HCT116 (cell line): ENCODE results near the gene TACR2. TPM values are rescaled to one million over a fixed set of nuclear protein-coding genes. Genes with fewer than 3 reads are reported as not detected.

ENCODE experiments used
- ATAC-seq: fragments of 200-7000 bp; cut with Tn5 transposase; 2 replicates; pipeline ENCODE4 v1.9.1; 2020; ENCODE audit warnings: mild to moderate bottlenecking, moderate library complexity
- BruUV-seq: library from RNA; stranded (reverse); fragments of 400-500 nt; replicated peaks from 2 replicates; lab custom pipeline; 2021; lab: Mats Ljungman, UMichigan
- CTCF ChIA-PET: fragments of 300-600 bp; sonication (Branson Sonifier 250); formaldehyde crosslinking; loops from one replicate; lab custom pipeline; 2021; ENCODE audit warnings: antibody characterized with exemption; lab: Charles Lee
- POLR2A ChIA-PET: fragments of 300-600, 350-600 bp; sonication (Branson Sonifier 250); formaldehyde crosslinking; loops from one replicate; lab custom pipeline; 2021; ENCODE audit warnings: antibody characterized with exemption; lab: Charles Lee
- RAD21 ChIA-PET, 2 experiments: fragments of 300-600 bp; sonication (Branson Sonifier 250); formaldehyde crosslinking; loops; one replicate each; lab custom pipeline; 2023; ENCODE audit warnings: low total read pairs in 2 of 2; ENCODE audit not compliant: uncharacterized antibody in 2 of 2, unreplicated experiment in 2 of 2, low non-redundant PET in 1 of 2; lab: Charles Lee
- DNase-seq: peaks from one replicate; pipeline ENCODE4 v3.0.0-alpha.2; 2010; ENCODE audit warnings: low read depth, low spot score
- H2AFZ ChIP-seq: fragments of 200-600 bp; shearing (Covaris generic), sonication (generic); 2 replicates; pipeline ENCODE4 v1.6.1; 2017; ENCODE audit warnings: low read depth, mixed run types, mixed read lengths, antibody characterized with exemption, low read length; ENCODE audit not compliant: poor library complexity, severe bottlenecking
- H3K27ac ChIP-seq: 2 replicates; pipeline ENCODE4 v1.5.1; 2012; ENCODE audit warnings: low read depth, low read length
- H3K27me3 ChIP-seq: fragments of 200-600 bp; sonication (generic); 2 replicates; pipeline ENCODE4 v1.6.1; 2016; ENCODE audit warnings: mixed run types, low read length, mixed read lengths; ENCODE audit not compliant: insufficient read depth
- H3K36me3 ChIP-seq, 2 experiments: fragments of 200-500 bp in 1 of 2; fragments of 200-600 bp in 1 of 2; sonication (Bioruptor generic) in 1 of 2; sonication (generic) in 1 of 2; 2 replicates each; pipeline versions ENCODE4 v1.5.1 to v1.6.1; 2014 to 2016; ENCODE audit warnings: low read length in 2 of 2, inconsistent platforms in 1 of 2, mixed read lengths in 1 of 2, mixed run types in 1 of 2; ENCODE audit not compliant: insufficient read depth in 2 of 2, control insufficient read depth in 1 of 2
- H3K4me1 ChIP-seq, 2 experiments: fragments of 200-600 bp in 1 of 2; sonication (generic) in 1 of 2; 2 replicates each; pipeline versions ENCODE4 v1.5.1 to v1.6.1; 2012 to 2017; ENCODE audit warnings: low read length in 2 of 2, inconsistent platforms in 1 of 2, mild to moderate bottlenecking in 1 of 2, mixed read lengths in 1 of 2, mixed run types in 1 of 2, moderate library complexity in 1 of 2; ENCODE audit not compliant: insufficient read depth in 2 of 2, control insufficient read depth in 1 of 2
- H3K4me2 ChIP-seq: fragments of 200-600 bp; sonication (generic); 2 replicates; pipeline ENCODE4 v1.6.1; 2017; ENCODE audit warnings: mixed run types, low read length, mixed read lengths
- H3K4me3 ChIP-seq, 2 experiments: fragments of 200-600 bp in 1 of 2; sonication (generic) in 1 of 2; replicated peaks in 1 of 2; 2 replicates each; pipeline ENCODE4 v1.5.1; 2011 to 2016; ENCODE audit warnings: low read length in 2 of 2, control low read depth in 1 of 2, low read depth in 1 of 2, mild to moderate bottlenecking in 1 of 2, mixed read lengths in 1 of 2, mixed run types in 1 of 2
- H3K79me2 ChIP-seq: fragments of 200-600 bp; sonication (generic); 2 replicates; pipeline ENCODE4 v1.6.1; 2017; ENCODE audit warnings: mild to moderate bottlenecking, mixed run types, low read length, moderate library complexity, mixed read lengths; ENCODE audit not compliant: insufficient read depth
- H3K9ac ChIP-seq: fragments of 200-600 bp; sonication (generic); 2 replicates; pipeline ENCODE4 v1.6.1; 2016; ENCODE audit warnings: low read length, mixed read lengths
- H3K9me2 ChIP-seq: fragments of 200-600 bp; sonication (generic), shearing (Covaris generic); 2 replicates; pipeline ENCODE4 v1.6.1; 2017; ENCODE audit warnings: mixed run types, mild to moderate bottlenecking, moderate library complexity; ENCODE audit not compliant: insufficient read depth
- H3K9me3 ChIP-seq, 2 experiments: fragments of 200-500 bp in 1 of 2; fragments of 200-600 bp in 1 of 2; sonication (Bioruptor generic) in 1 of 2; sonication (generic) in 1 of 2; 2 replicates each; pipeline ENCODE4 v1.6.1; 2014 to 2017; ENCODE audit warnings: low read length in 2 of 2, mixed read lengths in 2 of 2, inconsistent platforms in 1 of 2, low read depth in 1 of 2, mild to moderate bottlenecking in 1 of 2, mixed run types in 1 of 2, moderate library complexity in 1 of 2; ENCODE audit not compliant: control insufficient read depth in 1 of 2, insufficient read depth in 1 of 2
- H4K20me1 ChIP-seq: fragments of 200-600 bp; sonication (generic), shearing (Covaris generic); 2 replicates; pipeline ENCODE4 v1.6.1; 2017; ENCODE audit warnings: mixed run types, mild to moderate bottlenecking, moderate library complexity; ENCODE audit not compliant: insufficient read depth
- CBX3 ChIP-seq: IDR thresholded peaks from 2 replicates; pipeline ENCODE4 v1.6.1; 2012; ENCODE audit warnings: low read depth
- FOSL1 ChIP-seq: IDR thresholded peaks from 2 replicates; pipeline ENCODE4 v1.6.1; 2012; ENCODE audit warnings: low read depth
- JUND ChIP-seq: IDR thresholded peaks from 2 replicates; pipeline ENCODE4 v1.6.1; 2012
- MAX ChIP-seq: IDR thresholded peaks from 2 replicates; pipeline ENCODE4 v1.6.1; 2012
- POLR2AphosphoS5 ChIP-seq: IDR thresholded peaks from 2 replicates; pipeline ENCODE4 v1.6.1; 2011; ENCODE audit warnings: mild to moderate bottlenecking, low read depth, low read length, moderate library complexity
- RAD21 ChIP-seq: IDR thresholded peaks from 2 replicates; pipeline ENCODE4 v1.6.1; 2012; ENCODE audit warnings: low read depth, mild to moderate bottlenecking
- SRF ChIP-seq: IDR thresholded peaks from 2 replicates; pipeline ENCODE4 v1.6.1; 2012; ENCODE audit warnings: low read depth
- TCF7L2 ChIP-seq: IDR thresholded peaks from 2 replicates; pipeline ENCODE4 v1.7.0; 2011; ENCODE audit warnings: borderline replicate concordance, inconsistent platforms; ENCODE audit not compliant: insufficient read depth, insufficient read length; ENCODE audit errors: extremely low read depth
- ZNF274 ChIP-seq: fragments of 200-500 bp; sonication (Bioruptor generic); IDR thresholded peaks from 2 replicates; pipeline ENCODE4 v1.6.1; 2014; ENCODE audit warnings: mild to moderate bottlenecking, low read depth, low read length, inconsistent platforms
- intact Hi-C: fragments of 100-400 bp; cut with micrococcal nuclease; formaldehyde crosslinking; loops from 2 replicates; pipeline ENCODE4 v1.10.0; 2022
- total RNA-seq: library from RNA; stranded (reverse); gene quantifications from one replicate; pipeline ENCODE4 v1.2.1, GENCODE V29; 2021; ENCODE audit not compliant: unreplicated experiment
- TF ChIP-seq, protein P1 (sequence below): IDR thresholded peaks from 2 replicates; pipeline ENCODE4 v1.6.1; 2012; ENCODE audit warnings: low read depth
- TF ChIP-seq, protein P2 (sequence below): IDR thresholded peaks from 2 replicates; pipeline ENCODE4 v1.6.1; 2011; ENCODE audit warnings: mild to moderate bottlenecking, low read length, moderate library complexity; ENCODE audit not compliant: insufficient replicate concordance; ENCODE audit errors: extremely low read depth
- TF ChIP-seq, protein P3 (sequence below), 3 experiments: fragments of 200-600 bp in 1 of 3; sonication (generic) in 1 of 3; IDR thresholded peaks in 2 of 3; conservative IDR thresholded peaks in 1 of 3; 2 replicates each; pipeline ENCODE4 v1.5.1; 2012 to 2017; ENCODE audit warnings: low read depth in 2 of 3, low read length in 2 of 3, antibody characterized with exemption in 1 of 3, borderline replicate concordance in 1 of 3, control low read depth in 1 of 3, mild to moderate bottlenecking in 1 of 3, mixed read lengths in 1 of 3, mixed run types in 1 of 3, moderate library complexity in 1 of 3; ENCODE audit not compliant: insufficient read depth in 1 of 3

Gene TACR2
- total RNA-seq, 1 experiment from 2014 or later: not detected

DNA sequence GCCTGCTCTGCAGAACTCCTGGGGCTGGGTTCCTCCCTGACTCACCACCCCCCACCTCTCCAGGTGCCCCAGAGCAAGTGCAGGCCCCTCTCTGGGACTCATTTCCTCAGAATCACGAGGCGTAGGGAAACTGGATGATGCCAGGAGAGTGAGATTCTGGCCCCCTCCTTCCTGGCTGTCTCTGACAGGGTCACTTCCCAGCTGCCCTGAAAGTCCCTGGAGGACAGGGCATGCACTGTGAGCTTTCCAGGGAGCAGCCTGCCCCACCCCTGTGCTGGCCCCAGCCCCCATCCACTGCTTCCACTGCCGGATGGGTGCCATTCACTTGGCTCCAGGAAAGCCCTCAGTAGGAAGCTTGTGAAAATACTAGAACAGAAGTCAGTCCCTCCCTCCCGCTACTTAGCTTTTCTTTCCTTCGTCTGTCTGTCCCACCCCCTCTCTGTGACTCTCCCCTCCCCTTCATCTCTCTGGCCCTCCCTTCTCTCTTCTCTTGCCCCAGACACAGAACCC is 10.4 kb downstream of the TACR2 start:
- Histone ChIP-seq H2AFZ (no peak overlapping the region), H3K27ac (no peak overlapping the region), H4K20me1 (no peaks in the 10 kb centered on the region), H3K79me2 (no peaks in the 10 kb centered on the region), H3K4me2 (no peak overlapping the region), H3K9me3 (no peaks in the 10 kb centered on the region), H3K4me3 (no peak overlapping the region), H3K9ac (no peak overlapping the region), H3K9me2 (no peaks in the 10 kb centered on the region), H3K4me1 (peaks cover 9 to 16% of the 10 kb centered on the region in 2 experiments), H3K27me3 (no peaks in the 10 kb centered on the region), H3K36me3 (no peaks in the 10 kb centered on the region)
- ChIA-PET RAD21 (no interaction called here), POLR2A (no interaction called here), CTCF (interaction anchor here (2.8 to 4.4 kb wide), 4 partner anchors 14 to 231 kb away, joined by 16 to 46 read pairs (median 18); no protein-coding TSS in a partner anchor)
- no TSS peak for BruUV-seq
- intact Hi-C loops: no loop called here
- DNase-seq: no peak
- TF ChIP-seq JUND (no peak), POLR2AphosphoS5 (no peak), FOSL1 (no peak)
- no peak for ATAC-seq

DNA sequence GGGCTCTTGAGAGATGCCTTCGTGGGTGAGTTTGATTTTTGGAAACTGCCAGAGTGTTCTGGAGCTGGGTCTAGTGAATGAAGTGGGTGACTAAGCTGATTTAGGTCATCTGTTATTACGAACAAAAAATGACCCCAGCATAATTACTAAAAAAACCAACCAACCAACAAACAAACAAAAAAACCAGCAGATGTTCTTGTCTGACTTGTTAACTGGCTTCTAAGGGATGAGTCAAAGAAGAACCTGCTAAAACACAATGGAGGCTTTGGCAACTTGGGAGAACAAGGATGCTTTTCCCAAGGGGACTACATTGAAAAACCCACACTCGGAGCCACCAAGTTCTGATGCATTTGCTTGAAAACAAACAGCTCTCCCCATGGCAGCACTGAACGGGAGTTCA is 11.5 kb downstream of the TACR2 start:
- intact Hi-C loops: no loop called here
- no peak for TF ChIP-seq POLR2AphosphoS5
- no peak for TF ChIP-seq TCF7L2
- no peak for TF ChIP-seq CBX3
- no peak for TF ChIP-seq MAX
- TF ChIP-seq, protein P1, sequence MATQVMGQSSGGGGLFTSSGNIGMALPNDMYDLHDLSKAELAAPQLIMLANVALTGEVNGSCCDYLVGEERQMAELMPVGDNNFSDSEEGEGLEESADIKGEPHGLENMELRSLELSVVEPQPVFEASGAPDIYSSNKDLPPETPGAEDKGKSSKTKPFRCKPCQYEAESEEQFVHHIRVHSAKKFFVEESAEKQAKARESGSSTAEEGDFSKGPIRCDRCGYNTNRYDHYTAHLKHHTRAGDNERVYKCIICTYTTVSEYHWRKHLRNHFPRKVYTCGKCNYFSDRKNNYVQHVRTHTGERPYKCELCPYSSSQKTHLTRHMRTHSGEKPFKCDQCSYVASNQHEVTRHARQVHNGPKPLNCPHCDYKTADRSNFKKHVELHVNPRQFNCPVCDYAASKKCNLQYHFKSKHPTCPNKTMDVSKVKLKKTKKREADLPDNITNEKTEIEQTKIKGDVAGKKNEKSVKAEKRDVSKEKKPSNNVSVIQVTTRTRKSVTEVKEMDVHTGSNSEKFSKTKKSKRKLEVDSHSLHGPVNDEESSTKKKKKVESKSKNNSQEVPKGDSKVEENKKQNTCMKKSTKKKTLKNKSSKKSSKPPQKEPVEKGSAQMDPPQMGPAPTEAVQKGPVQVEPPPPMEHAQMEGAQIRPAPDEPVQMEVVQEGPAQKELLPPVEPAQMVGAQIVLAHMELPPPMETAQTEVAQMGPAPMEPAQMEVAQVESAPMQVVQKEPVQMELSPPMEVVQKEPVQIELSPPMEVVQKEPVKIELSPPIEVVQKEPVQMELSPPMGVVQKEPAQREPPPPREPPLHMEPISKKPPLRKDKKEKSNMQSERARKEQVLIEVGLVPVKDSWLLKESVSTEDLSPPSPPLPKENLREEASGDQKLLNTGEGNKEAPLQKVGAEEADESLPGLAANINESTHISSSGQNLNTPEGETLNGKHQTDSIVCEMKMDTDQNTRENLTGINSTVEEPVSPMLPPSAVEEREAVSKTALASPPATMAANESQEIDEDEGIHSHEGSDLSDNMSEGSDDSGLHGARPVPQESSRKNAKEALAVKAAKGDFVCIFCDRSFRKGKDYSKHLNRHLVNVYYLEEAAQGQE: no peak
- no peak for TF ChIP-seq SRF
- TF ChIP-seq, protein P2, sequence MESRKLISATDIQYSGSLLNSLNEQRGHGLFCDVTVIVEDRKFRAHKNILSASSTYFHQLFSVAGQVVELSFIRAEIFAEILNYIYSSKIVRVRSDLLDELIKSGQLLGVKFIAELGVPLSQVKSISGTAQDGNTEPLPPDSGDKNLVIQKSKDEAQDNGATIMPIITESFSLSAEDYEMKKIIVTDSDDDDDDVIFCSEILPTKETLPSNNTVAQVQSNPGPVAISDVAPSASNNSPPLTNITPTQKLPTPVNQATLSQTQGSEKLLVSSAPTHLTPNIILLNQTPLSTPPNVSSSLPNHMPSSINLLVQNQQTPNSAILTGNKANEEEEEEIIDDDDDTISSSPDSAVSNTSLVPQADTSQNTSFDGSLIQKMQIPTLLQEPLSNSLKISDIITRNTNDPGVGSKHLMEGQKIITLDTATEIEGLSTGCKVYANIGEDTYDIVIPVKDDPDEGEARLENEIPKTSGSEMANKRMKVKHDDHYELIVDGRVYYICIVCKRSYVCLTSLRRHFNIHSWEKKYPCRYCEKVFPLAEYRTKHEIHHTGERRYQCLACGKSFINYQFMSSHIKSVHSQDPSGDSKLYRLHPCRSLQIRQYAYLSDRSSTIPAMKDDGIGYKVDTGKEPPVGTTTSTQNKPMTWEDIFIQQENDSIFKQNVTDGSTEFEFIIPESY: no peak
- TF ChIP-seq, protein P3, sequence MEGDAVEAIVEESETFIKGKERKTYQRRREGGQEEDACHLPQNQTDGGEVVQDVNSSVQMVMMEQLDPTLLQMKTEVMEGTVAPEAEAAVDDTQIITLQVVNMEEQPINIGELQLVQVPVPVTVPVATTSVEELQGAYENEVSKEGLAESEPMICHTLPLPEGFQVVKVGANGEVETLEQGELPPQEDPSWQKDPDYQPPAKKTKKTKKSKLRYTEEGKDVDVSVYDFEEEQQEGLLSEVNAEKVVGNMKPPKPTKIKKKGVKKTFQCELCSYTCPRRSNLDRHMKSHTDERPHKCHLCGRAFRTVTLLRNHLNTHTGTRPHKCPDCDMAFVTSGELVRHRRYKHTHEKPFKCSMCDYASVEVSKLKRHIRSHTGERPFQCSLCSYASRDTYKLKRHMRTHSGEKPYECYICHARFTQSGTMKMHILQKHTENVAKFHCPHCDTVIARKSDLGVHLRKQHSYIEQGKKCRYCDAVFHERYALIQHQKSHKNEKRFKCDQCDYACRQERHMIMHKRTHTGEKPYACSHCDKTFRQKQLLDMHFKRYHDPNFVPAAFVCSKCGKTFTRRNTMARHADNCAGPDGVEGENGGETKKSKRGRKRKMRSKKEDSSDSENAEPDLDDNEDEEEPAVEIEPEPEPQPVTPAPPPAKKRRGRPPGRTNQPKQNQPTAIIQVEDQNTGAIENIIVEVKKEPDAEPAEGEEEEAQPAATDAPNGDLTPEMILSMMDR (IDR thresholded peaks at IDR 0.05 in 2 of 3, conservative IDR thresholded peaks at IDR 0.05 in 1 of 3; ENCODE audit: borderline replicate concordance in 1 of 3, insufficient read depth in 1 of 3, low read depth in 2 of 3, low read length in 2 of 3): no peak
- TF ChIP-seq RAD21: no peak
- no peak for TF ChIP-seq ZNF274

More for the DNA sequence above, 11.5 kb downstream of the TACR2 start:
- Histone ChIP-seq H3K79me2 (no peaks in the 10 kb centered on the region), H3K36me3 (no peaks in the 10 kb centered on the region), H2AFZ (no peak overlapping the region), H3K27ac (no peak overlapping the region), H3K9me3 (no peaks in the 10 kb centered on the region), H3K9ac (no peak overlapping the region), H3K4me3 (no peak overlapping the region), H4K20me1 (no peaks in the 10 kb centered on the region), H3K4me1 (peaks cover 9 to 16% of the 10 kb centered on the region in 2 experiments), H3K27me3 (no peaks in the 10 kb centered on the region), H3K4me2 (no peak overlapping the region), H3K9me2 (no peaks in the 10 kb centered on the region)
- POLR2A ChIA-PET: no interaction called here
- CTCF ChIA-PET: interaction anchor here (4.4 kb wide), 1 partner anchor 102 kb away, joined by 46 read pairs; no protein-coding TSS in a partner anchor
- DNase-seq: no peak
- no peak for ATAC-seq
- BruUV-seq: no TSS peak
- RAD21 ChIA-PET: no interaction called here
